H1 (cell line): Measurements from ENCODE around the gene GTPBP6. TPM values are rescaled to one million over a fixed set of nuclear protein-coding genes. Genes with fewer than 3 reads are reported as not detected.
"Not testable (repeated sequence)": the region's sequence is repeated elsewhere in the genome, so short reads cannot be mapped to it uniquely, and the experiment has no call there.

Experiments used
- CTCF ChIA-PET: fragments of 300-600 bp; sonication (Branson Sonifier 250); formaldehyde crosslinking; loops from one replicate; lab custom pipeline; 2021; ENCODE audit not compliant: partially characterized antibody; lab: Charles Lee
- POLR2A ChIA-PET: fragments of 300-600 bp; sonication (Branson Sonifier 250); formaldehyde crosslinking; loops from one replicate; lab custom pipeline; 2021; ENCODE audit warnings: inconsistent platforms; ENCODE audit not compliant: partially characterized antibody; lab: Charles Lee
- DNase-seq, 2 experiments: peaks; one replicate each; pipeline versions ENCODE4 v3.0.0 to v3.0.0-alpha.2; 2010 to 2022; ENCODE audit warnings: low spot score in 2 of 2, low read depth in 1 of 2, mixed read lengths in 1 of 2
- FAIRE-seq: peaks from 2 replicates; lab custom pipeline; 2011; peaks lifted over from hg19 to GRCh38; lab: Jason Lieb, UNC
- H2AFZ ChIP-seq: 2 replicates; pipeline ENCODE4 v1.8.1; 2012; ENCODE audit warnings: low read length, inconsistent platforms
- H2AK5ac ChIP-seq: 2 replicates; pipeline ENCODE4 v1.6.1; 2013; ENCODE audit warnings: low read depth, low read length
- H2BK120ac ChIP-seq: replicated peaks from 2 replicates; pipeline ENCODE3; 2013; ENCODE audit warnings: low read depth, low read length, inconsistent platforms
- H2BK12ac ChIP-seq: 2 replicates; pipeline ENCODE4 v1.6.1; 2013; ENCODE audit warnings: low read depth, low read length
- H2BK15ac ChIP-seq: 2 replicates; pipeline ENCODE4 v1.6.1; 2013; ENCODE audit warnings: low read length
- H2BK20ac ChIP-seq: 2 replicates; pipeline ENCODE4 v1.6.1; 2013; ENCODE audit warnings: low read length
- H2BK5ac ChIP-seq: 2 replicates; pipeline ENCODE4 v1.6.1; 2013; ENCODE audit warnings: low read depth, low read length
- H3K14ac ChIP-seq: 2 replicates; pipeline ENCODE4 v1.6.1; 2013; ENCODE audit warnings: inconsistent platforms; ENCODE audit not compliant: insufficient read length
- H3K18ac ChIP-seq: 2 replicates; pipeline ENCODE4 v1.6.1; 2013; ENCODE audit warnings: low read length; ENCODE audit errors: extremely low read depth
- H3K23ac ChIP-seq: 2 replicates; pipeline ENCODE4 v1.6.1; 2013; ENCODE audit warnings: inconsistent platforms; ENCODE audit not compliant: insufficient read length
- H3K23me2 ChIP-seq: 2 replicates; pipeline ENCODE4 v1.6.1; 2013; ENCODE audit warnings: low read depth, low read length
- H3K27ac ChIP-seq: 2 replicates; pipeline ENCODE4 v1.6.1; 2011; ENCODE audit warnings: low read depth, low read length, inconsistent platforms
- H3K27me3 ChIP-seq, 4 experiments: replicated peaks in 1 of 4; 1 replicate in 1 of 4; 2 replicates in 3 of 4; pipeline versions ENCODE4 v1.6.1 to v1.8.1; 2011 to 2013; ENCODE audit warnings: low read length in 3 of 4, mild to moderate bottlenecking in 3 of 4, inconsistent platforms in 2 of 4, mixed read lengths in 2 of 4, moderate library complexity in 1 of 4; ENCODE audit not compliant: control insufficient read depth in 3 of 4, insufficient read depth in 3 of 4; ENCODE audit errors: extremely low read depth in 1 of 4
- H3K36me3 ChIP-seq, 4 experiments: 2 replicates each; pipeline versions ENCODE4 v1.6.1 to v1.8.1; 2011 to 2013; ENCODE audit warnings: mild to moderate bottlenecking in 4 of 4, low read length in 3 of 4, moderate library complexity in 2 of 4, control low read depth in 1 of 4, inconsistent platforms in 1 of 4; ENCODE audit not compliant: insufficient read depth in 4 of 4, control insufficient read depth in 2 of 4
- H3K4ac ChIP-seq: replicated peaks from 2 replicates; pipeline ENCODE3; 2013; ENCODE audit warnings: low read length, low read depth, mixed read lengths, inconsistent platforms; ENCODE audit not compliant: insufficient read length
- H3K4me1 ChIP-seq, 4 experiments: replicated peaks in 1 of 4; 1 replicate in 1 of 4; 2 replicates in 3 of 4; pipeline versions ENCODE4 v1.6.1 to v1.8.1; 2011 to 2013; ENCODE audit warnings: low read length in 3 of 4, inconsistent platforms in 2 of 4, mixed read lengths in 1 of 4; ENCODE audit not compliant: insufficient read depth in 4 of 4, control insufficient read depth in 3 of 4
- H3K4me2 ChIP-seq, 2 experiments: 2 replicates each; pipeline versions ENCODE4 v1.6.1 to v1.8.1; 2011 to 2013; ENCODE audit warnings: low read depth in 2 of 2, low read length in 2 of 2, control low read depth in 1 of 2, inconsistent platforms in 1 of 2, mild to moderate bottlenecking in 1 of 2; ENCODE audit not compliant: insufficient read depth in 1 of 2
- H3K4me3 ChIP-seq, 4 experiments: fragments of 200-600, 300-600 bp in 1 of 4; sonication (generic), shearing (Covaris generic), sonication (Bioruptor Twin) in 1 of 4; 2 replicates each; pipeline versions ENCODE4 v1.5.1 to v1.8.1; 2011 to 2016; ENCODE audit warnings: low read length in 4 of 4, low read depth in 3 of 4, control low read depth in 2 of 4, inconsistent platforms in 2 of 4, mild to moderate bottlenecking in 2 of 4, mixed read lengths in 1 of 4, moderate library complexity in 1 of 4; ENCODE audit not compliant: insufficient read depth in 2 of 4; ENCODE audit errors: extremely low read depth in 1 of 4
- H3K56ac ChIP-seq: replicated peaks from 2 replicates; pipeline ENCODE3; 2013; ENCODE audit warnings: low read depth, mild to moderate bottlenecking, mixed read lengths, low read length, inconsistent platforms; ENCODE audit not compliant: insufficient read length
- H3K79me1 ChIP-seq: 2 replicates; pipeline ENCODE4 v1.6.1; 2013; ENCODE audit warnings: low read depth, low read length, control low read depth
- H3K79me2 ChIP-seq, 2 experiments: 2 replicates each; pipeline versions ENCODE4 v1.6.1 to v1.8.1; 2012 to 2013; ENCODE audit warnings: low read length in 2 of 2, mild to moderate bottlenecking in 2 of 2, inconsistent platforms in 1 of 2; ENCODE audit not compliant: insufficient read depth in 2 of 2, control insufficient read depth in 1 of 2
- H3K9ac ChIP-seq, 4 experiments: replicated peaks in 1 of 4; 1 replicate in 1 of 4; 2 replicates in 3 of 4; pipeline versions ENCODE4 v1.6.1 to v1.8.1; 2011 to 2013; ENCODE audit warnings: low read depth in 3 of 4, low read length in 3 of 4, control low read depth in 2 of 4, mild to moderate bottlenecking in 2 of 4, moderate library complexity in 2 of 4, inconsistent platforms in 1 of 4; ENCODE audit errors: extremely low read depth in 1 of 4
- H3K9me3 ChIP-seq, 2 experiments: 2 replicates each; pipeline versions ENCODE4 v1.6.1 to v1.8.1; 2012 to 2013; ENCODE audit warnings: mild to moderate bottlenecking in 2 of 2, moderate library complexity in 2 of 2, control low read depth in 1 of 2, inconsistent platforms in 1 of 2, low read depth in 1 of 2, low read length in 1 of 2, mixed read lengths in 1 of 2; ENCODE audit not compliant: insufficient read depth in 2 of 2
- H4K20me1 ChIP-seq, 2 experiments: replicated peaks in 1 of 2; 2 replicates each; pipeline versions ENCODE3 to v1.8.1; 2011 to 2013; ENCODE audit warnings: inconsistent platforms in 2 of 2, low read length in 2 of 2, mild to moderate bottlenecking in 1 of 2; ENCODE audit not compliant: insufficient read depth in 2 of 2, control insufficient read depth in 1 of 2
- H4K5ac ChIP-seq: 2 replicates; pipeline ENCODE4 v1.6.1; 2013; ENCODE audit warnings: low read length, low read depth, mixed read lengths, inconsistent platforms; ENCODE audit not compliant: insufficient read length
- H4K8ac ChIP-seq: 2 replicates; pipeline ENCODE4 v1.8.0; 2013; ENCODE audit warnings: mild to moderate bottlenecking, moderate library complexity, low read length, inconsistent platforms; ENCODE audit not compliant: insufficient read depth; ENCODE audit errors: extremely low read depth
- H4K91ac ChIP-seq: replicated peaks from 2 replicates; pipeline ENCODE3; 2013; ENCODE audit warnings: low read length, mixed read lengths, inconsistent platforms; ENCODE audit not compliant: insufficient read length
- KDM1A ChIP-seq: fragments of 200-600, 300-600 bp; sonication (generic); IDR thresholded peaks from 2 replicates; pipeline ENCODE4 v1.7.1; 2016; ENCODE audit warnings: mild to moderate bottlenecking, low read length, borderline replicate concordance
- WGBS, 2 experiments: shearing (Covaris generic) in 1 of 2; methylation state at CpG; one replicate each; pipeline versions ENCODE4 v1.1.6 to v1.1.7; 2013 to 2015; ENCODE audit warnings: low lambda C conversion rate in 2 of 2, mixed read lengths in 2 of 2, inconsistent platforms in 1 of 2, low coverage in 1 of 2, missing lambda C conversion rate in 1 of 2; ENCODE audit not compliant: insufficient replicate concordance in 2 of 2, insufficient coverage in 1 of 2, insufficient read length in 1 of 2; ENCODE audit errors: extremely low coverage in 1 of 2, missing lambda C conversion rate in 1 of 2; 5-methylcytosine and 5-hydroxymethylcytosine counted together
- polyA plus RNA-seq, 7 experiments: library from polyadenylated mRNA; depleted of rRNA in 3 of 7; stranded (reverse) in 5 of 7; unstranded in 2 of 7; fragments of >200 nt in 5 of 7; fragments of 200-250 nt in 2 of 7; gene quantifications; 1 replicate in 5 of 7; 2 replicates in 1 of 7; 4 replicates in 1 of 7; pipeline versions ENCODE4 v1.2.1 to v1.2.3, GENCODE V29; 2011 to 2013; ENCODE audit warnings: missing spikeins in 2 of 7, mixed read lengths in 2 of 7
- total RNA-seq: library from RNA; stranded (reverse); fragmentation: NEBNext Ultra II Directional; extraction: Animal tissue kit (Norgen Biotek cat#: 25700); gene quantifications from 2 replicates; pipeline ENCODE4 v1.2.1, GENCODE V29; 2021

The GTPBP6 gene
- total and polyA plus RNA-seq, 2 of the 8 experiments (the other 6 are each of a cell fraction or from before 2014, with no cell fraction given), result 33.9 to 57.1 TPM

- H4K5ac ChIP-seq, H2BK5ac ChIP-seq, H2BK12ac ChIP-seq, H3K79me1 ChIP-seq, H3K27ac ChIP-seq, H2BK120ac ChIP-seq, H3K9me3 ChIP-seq, H3K9ac ChIP-seq, H3K79me2 ChIP-seq, H3K4me2 ChIP-seq, H2AFZ ChIP-seq, H3K23ac ChIP-seq, H3K56ac ChIP-seq, H2BK15ac ChIP-seq, H2AK5ac ChIP-seq, DNase-seq, H3K14ac ChIP-seq, H4K8ac ChIP-seq, H3K27me3 ChIP-seq, H3K4ac ChIP-seq, CTCF ChIA-PET, H3K4me3 ChIP-seq, H3K4me1 ChIP-seq, POLR2A ChIA-PET, H2BK20ac ChIP-seq, H3K18ac ChIP-seq, H3K23me2 ChIP-seq, H4K91ac ChIP-seq: not testable (repeated sequence)
- peaks cover 6 to 17% of the 10 kb centered on the region in 2 experiments for H4K20me1 ChIP-seq
- 93% methylated on average over 3 of the region's 3 CpGs; no CpG with 5 or more reads in 1 of the 2 experiments for WGBS, 2 experiments
- TF ChIP-seq KDM1A, result peak; percentile 55; the same call in 1 of the 2 replicates
- FAIRE-seq, result peak; percentile 13
- peaks cover 17 to 72% (median 46%) of the 10 kb centered on the region in 4 experiments for H3K36me3 ChIP-seq
Measured at GRCh38 chrX:306614-307251, 11.9 kb downstream of the GTPBP6 start.
